GM06990 (cell line): ENCODE results near the gene ACHE.
A peak's percentile ranks its signal among the peaks of the same experiment; 100 is the strongest.
"Not testable (repeated sequence)": the region's sequence is repeated elsewhere in the genome, so short reads cannot be mapped to it uniquely, and the experiment has no call there.

Source experiments
- DNase-seq: peaks from one replicate; pipeline ENCODE4 v3.0.0-alpha.2; 2011; ENCODE audit not compliant: insufficient read length; ENCODE audit errors: extremely low read depth
- H3K27me3 ChIP-seq: replicated peaks from 2 replicates; pipeline ENCODE4 v1.6.0; 2011; ENCODE audit warnings: low read length; ENCODE audit not compliant: control insufficient read depth, insufficient read depth
- H3K36me3 ChIP-seq: 2 replicates; pipeline ENCODE4 v1.5.1; 2011; ENCODE audit warnings: low read length; ENCODE audit not compliant: control insufficient read depth, insufficient read depth
- H3K4me3 ChIP-seq: replicated peaks from 2 replicates; pipeline ENCODE4 v1.5.1; 2011; ENCODE audit warnings: low read depth, mild to moderate bottlenecking, control low read depth, low read length
- TF ChIP-seq, protein P1 (sequence below): IDR thresholded peaks from 2 replicates; pipeline ENCODE4 v1.5.1; 2011; ENCODE audit warnings: low read length, control low read depth, mild to moderate bottlenecking, inconsistent platforms; ENCODE audit not compliant: insufficient read depth, poor library complexity, severe bottlenecking

ACHE gene

GRCh38 chr7:100895701-100895955, at the start of gene ACHE:
Gene ACHE, minus strand, starts transcription at chr7:100895888. Its CDS starts 1,656 bp downstream, at chr7:100894232.
- H3K4me3 ChIP-seq = peak within 1 kb of the TSS; percentile 59
- DNase-seq = no peak
- peaks cover 5% of the 10 kb centered on the region for H3K27me3 ChIP-seq
- no peaks in the 10 kb centered on the region for H3K36me3 ChIP-seq
- TF ChIP-seq, protein P1, sequence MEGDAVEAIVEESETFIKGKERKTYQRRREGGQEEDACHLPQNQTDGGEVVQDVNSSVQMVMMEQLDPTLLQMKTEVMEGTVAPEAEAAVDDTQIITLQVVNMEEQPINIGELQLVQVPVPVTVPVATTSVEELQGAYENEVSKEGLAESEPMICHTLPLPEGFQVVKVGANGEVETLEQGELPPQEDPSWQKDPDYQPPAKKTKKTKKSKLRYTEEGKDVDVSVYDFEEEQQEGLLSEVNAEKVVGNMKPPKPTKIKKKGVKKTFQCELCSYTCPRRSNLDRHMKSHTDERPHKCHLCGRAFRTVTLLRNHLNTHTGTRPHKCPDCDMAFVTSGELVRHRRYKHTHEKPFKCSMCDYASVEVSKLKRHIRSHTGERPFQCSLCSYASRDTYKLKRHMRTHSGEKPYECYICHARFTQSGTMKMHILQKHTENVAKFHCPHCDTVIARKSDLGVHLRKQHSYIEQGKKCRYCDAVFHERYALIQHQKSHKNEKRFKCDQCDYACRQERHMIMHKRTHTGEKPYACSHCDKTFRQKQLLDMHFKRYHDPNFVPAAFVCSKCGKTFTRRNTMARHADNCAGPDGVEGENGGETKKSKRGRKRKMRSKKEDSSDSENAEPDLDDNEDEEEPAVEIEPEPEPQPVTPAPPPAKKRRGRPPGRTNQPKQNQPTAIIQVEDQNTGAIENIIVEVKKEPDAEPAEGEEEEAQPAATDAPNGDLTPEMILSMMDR = no peak

GRCh38 chr7:100944138-100944537, 48.5 kb upstream of the ACHE start:
- H3K36me3 ChIP-seq = no peaks in the 10 kb centered on the region
- H3K27me3 ChIP-seq = no peaks in the 10 kb centered on the region; the same call in 1 of the 2 replicates
- H3K4me3 ChIP-seq = no peak overlapping the region
- DNase-seq = no peak
- TF ChIP-seq, protein P1 = no peak

DNA sequence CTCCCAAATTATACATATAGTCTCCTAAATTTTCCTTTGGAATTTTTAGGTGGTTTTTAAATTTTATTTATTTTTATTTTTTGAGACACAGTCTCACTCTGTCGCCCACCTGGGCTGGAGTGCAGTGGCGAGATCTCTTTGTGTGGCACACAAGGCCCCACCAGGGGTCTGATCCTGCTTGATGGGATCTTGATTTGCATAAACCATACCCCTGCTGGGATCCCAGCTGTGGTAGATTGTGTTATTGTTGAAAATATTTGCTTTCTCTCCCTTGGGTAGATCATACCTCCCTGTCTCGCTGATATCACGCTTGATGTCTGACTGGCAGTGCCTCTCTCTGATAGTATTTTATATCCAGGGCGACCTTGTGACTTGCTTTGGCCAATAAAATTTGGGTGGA, 48.0 kb upstream of the ACHE start:
- Histone ChIP-seq H3K27me3 (no peaks in the 10 kb centered on the region), H3K4me3 (no peak overlapping the region), H3K36me3 (no peaks in the 10 kb centered on the region)
- no peak for DNase-seq
- TF ChIP-seq, protein P1 = no peak

GRCh38 chr7:100942045-100942774, 46.5 kb upstream of the ACHE start:
- H3K27me3 ChIP-seq = no peaks in the 10 kb centered on the region
- no peak overlapping the region for H3K4me3 ChIP-seq
- H3K36me3 ChIP-seq = no peaks in the 10 kb centered on the region
- TF ChIP-seq, protein P1 = no peak
- no peak for DNase-seq

DNA sequence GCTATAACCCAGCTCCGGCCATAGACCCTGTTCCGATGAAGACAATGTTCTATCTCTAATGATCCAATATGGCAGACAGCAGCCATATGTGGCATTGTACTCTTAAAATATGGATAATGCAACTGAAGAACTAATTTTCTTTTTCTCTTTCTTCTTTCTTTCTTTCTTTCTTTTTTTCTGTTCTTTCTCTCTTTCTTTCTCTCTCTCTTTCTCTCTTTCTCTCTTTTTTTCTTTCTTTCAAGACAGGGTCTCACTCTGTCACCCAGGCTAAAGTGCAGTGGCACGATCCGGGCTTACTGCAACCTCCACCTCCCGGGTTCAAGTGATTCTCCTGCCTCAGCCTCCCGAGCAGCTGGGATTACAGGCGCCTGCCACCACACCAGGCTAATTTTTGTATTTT, 40.5 kb upstream of the ACHE start:
- DNase-seq, H3K27me3 ChIP-seq, H3K4me3 ChIP-seq, H3K36me3 ChIP-seq: not testable (repeated sequence)

DNA sequence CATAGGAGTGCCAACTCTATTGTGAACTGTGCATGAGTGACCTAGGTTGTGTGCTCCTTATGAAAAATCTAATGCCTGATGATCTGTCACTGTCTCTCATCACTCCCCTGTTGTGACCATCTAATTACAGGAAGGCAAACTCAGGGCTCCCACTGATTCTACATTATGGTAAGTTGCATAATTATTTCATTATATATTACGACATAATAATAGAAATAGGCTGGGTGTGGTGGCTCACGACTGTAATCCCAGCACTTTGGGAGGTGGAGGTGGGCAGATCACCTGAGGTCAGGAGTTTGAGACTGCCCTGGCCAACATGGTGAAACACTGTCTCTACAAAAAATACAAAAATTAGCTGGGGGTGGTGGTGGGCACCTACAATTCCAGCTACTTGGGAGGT, 39.7 kb upstream of the ACHE start:
- H3K36me3 ChIP-seq, DNase-seq, H3K27me3 ChIP-seq, H3K4me3 ChIP-seq: not testable (repeated sequence)

- H3K27me3 ChIP-seq = no peaks in the 10 kb centered on the region
- DNase-seq = no peak
- no peaks in the 10 kb centered on the region for H3K36me3 ChIP-seq
- H3K4me3 ChIP-seq = no peak overlapping the region
- TF ChIP-seq, protein P1 = no peak
Observed at GRCh38 chr7:100933734-100934133, 38.0 kb upstream of the ACHE start.
